Hindlimb muscle (tissue), 1 donor: Measurements from ENCODE around the gene NRXN2. TPM values are rescaled to one million over a fixed set of nuclear protein-coding genes. Genes with fewer than 3 reads are reported as not detected.

ENCODE experiments used
- DNase-seq: peaks from one replicate; pipeline ENCODE4 v3.0.0-alpha.2; 2013
- polyA plus RNA-seq: library from polyadenylated mRNA; unstranded; fragments of 120-200 nt; gene quantifications from one replicate; pipeline ENCODE4 v1.2.1, GENCODE V29; 2013; ENCODE audit not compliant: insufficient read length

Gene NRXN2
- polyA plus RNA-seq, 1 donor: 32.6 TPM

DNA sequence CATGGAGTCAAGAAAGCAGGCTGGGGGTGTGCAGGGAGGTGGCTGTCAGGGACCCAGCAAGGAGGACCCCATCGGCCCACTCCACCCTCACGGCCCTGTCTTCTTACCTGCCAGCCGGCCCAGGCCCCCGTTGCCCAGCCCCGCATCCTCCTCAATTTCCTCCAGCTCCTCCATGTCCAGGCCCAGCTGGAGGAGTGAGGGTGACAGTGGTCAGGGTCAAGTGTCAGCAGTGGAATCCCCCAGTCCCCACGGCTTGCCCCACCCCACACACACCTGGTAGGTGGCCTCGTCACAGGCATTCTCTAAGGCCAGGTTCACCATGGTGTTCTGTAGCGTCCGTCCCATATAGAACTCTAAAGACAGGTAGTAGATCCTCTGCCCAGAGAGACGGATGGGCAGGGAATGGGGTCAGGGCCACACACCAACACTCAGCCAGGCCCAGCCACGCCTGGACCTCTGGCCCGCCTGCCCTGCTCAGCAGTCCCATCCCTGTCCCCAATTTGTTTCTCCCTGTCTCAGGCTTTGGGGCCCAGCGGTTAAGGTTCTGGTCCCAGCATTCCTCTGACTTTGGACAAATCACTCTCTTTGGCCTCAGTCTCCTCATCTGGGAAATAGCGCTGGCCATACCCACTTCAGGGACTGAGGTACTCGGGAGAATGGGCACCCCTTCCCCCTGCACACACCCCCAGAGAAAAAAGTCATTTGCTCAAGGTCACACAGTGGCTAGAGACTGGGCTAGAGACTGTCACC lies 35.5 kb upstream of the NRXN2 start:
- no peak for DNase-seq

DNA sequence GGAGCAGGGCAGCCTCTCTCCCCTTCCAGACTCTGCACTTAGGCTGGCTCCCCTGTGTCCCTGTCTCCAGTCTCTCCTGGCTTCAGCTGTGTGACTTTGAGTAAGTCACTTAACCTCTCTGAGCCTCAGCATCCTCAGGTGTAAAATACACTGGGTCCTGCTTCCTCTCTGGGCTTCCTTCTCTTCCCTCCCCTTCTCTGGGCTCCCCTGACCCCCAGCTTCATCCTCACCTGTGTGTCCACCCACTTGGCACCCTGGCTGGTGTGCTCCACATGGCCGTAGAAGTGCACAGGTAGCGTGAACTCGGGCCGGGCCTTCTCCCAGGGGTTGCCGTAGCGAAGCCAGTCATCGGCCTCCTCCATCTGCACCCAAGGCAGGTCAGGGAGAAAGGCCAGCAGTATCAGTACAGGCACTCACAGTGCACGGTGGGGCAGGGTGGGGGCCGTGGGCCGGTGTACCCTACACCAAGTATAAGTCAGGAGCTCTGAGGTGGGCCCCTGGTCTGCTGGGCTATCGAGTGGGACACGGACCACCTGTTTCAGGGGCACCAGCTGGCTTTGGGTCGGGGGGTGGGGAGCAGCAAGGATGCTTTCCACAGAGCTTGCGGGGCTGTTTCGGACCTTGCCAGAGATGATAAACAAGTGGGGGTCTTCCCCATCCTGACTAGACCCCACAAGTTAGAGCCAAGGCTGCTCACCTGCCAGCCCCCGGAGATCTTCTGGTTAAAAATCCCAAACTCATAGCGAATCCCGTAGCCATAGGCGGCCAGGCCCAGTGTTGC lies 34.7 kb upstream of the NRXN2 start:
- no peak for DNase-seq

DNA sequence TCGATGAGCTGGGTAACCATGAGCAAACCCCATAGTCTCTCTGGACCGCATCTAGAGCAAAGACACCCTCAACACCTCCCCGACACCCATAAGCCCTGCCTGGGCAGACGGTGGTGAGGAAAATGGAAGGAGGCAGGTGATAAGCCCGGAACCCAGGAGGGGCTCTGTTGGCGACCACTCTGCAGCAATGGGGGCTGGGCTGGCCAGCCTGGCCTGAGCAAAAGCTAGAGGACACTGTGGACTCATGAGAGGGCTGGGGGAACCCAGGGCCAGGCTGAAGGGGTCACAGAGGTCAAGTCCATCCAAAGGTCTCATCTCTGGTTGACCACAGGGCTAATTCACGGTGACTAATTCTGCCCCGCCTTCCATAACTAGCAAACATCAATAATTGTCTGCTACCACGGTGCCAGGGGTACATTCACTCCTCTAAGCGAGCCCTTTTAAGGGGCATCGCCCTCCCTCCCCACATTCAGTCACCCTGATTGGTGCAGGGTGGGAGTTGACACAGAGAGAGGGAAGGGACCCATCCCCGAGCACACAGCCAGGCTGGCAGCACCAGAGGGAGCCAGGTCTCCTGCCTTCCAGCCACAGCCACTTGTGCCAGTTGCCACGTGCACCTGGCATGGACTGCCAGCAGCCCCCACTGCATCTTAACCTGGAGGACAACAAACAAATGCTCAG lies 32.8 kb upstream of the NRXN2 start:
- no peak for DNase-seq

DNA sequence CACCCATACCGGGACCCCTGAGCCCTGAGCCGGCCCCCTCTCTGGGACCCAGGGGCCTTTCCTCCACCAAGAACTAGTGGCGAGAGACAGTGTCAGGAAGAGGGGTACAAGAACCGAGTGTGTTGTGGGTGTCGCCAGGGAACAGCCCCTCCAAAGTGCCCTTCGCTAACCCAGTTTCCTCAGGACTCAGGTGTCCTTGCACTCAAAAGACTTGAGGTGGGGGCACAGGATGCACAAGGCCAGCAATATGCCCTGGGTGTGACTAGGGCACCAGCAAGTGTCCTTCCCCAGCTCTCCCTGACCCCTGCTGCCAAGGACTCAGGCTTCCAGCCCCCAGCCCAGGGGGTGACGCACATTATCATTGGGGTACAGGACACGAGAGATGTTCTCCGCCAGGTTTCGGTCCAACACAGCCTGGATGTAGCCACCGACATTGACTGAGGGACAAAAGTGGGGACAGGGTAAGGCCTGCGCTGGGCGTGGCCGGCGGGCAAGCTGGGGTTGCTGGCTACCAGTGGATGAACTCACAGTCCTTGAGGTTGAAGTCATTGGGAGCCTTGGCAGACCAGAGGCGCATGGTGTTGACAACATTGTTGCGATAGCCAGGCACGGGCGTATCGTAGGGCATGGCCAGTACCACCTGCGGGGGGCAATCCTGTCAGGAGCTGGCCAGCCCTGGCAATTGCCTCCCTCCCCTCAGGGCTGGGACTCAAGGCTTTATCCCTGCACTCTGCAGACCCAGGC lies 32.1 kb upstream of the NRXN2 start:
- DNase-seq: no peak

DNA sequence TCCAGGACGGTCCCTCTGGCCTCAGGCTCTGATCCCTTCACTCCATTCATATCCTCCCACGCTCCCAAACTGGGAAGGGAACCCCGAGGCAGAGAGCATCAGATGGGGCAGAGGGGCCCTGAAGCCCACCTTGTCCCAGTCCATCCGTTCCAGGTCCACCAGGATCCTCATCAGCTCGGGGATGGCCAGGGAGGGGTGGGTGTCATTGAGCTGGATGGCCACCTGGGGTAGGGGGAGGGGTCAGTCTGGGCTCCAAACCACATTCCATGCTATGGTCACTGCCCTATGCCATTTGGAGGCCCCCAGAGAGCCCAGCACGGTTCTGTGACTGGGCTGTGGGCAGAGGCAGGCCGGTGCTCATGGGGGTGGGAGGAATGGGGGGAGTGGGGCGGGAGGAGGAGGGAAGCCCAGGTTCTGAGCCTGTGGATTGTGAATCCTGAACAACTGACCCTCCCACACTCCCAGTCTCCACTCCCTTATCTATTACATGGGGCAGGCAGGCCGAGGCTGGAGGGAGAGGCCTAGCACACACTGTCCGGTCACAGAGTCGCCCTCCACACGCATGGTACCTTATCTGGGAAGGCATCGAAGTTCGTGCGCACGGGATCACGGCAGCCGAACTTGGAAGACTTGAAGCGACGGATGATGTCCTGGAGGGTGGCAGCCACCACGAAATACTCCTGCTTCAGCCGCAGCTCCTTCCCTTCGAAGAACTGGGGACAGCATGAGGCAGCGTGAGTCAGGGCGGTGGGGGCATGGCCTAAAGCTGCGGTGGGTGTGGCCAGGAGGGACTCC lies 31.3 kb upstream of the NRXN2 start:
- DNase-seq: no peak

DNA sequence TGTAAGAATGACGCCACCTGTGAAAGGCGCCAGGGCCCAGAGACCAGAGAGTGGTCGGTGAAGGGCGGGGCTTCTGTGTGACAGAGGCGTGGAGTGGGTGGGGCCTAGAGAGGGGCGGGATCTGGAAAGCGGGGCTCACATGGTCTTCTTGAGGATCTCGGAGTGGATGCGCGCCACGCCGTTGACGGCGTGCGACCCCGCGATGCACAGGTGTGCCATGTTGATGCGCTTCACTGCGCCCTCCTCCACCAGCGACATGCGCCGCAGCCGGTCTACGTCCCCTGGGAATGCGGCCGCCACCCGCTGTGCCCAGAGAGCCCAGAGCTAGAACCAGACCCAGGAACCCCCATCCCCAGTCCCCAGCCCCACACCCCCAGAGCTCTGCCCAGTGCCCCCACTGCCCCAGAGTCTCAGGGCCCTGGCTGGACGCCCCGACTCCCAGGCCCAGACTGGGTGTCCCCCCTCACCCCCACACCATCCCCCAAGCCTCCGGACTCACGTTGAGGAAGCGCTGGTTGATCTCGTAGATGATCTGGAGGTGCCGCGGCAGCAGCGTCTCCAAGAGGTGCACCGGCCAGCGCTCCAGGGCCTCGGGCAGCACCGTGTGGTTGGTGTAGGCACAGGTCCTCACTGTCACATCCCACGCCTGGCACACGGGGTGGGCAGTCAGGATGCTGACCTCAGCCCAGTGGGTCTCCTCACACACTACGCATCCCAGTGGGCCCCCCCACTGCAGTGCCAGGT lies 30.6 kb upstream of the NRXN2 start:
- DNase-seq: no peak

DNA sequence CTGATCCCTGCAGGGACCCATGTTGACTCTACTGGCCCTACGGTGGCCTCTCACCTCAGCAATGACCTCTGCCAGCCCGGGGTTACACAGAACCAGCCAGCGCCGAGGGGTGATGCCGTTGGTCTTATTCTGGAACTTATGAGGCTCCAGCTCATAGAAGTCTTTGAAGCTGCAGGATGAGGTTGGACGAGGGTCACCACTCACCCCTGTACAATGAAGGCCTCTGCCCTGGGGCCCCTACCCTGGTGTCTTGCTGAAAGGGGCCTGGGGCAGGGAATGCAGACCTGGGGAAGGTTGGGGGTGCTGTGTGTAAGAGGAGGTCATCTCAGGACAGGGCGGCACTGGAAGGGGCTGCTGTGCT lies 30.0 kb upstream of the NRXN2 start:
- DNase-seq: no peak

DNA sequence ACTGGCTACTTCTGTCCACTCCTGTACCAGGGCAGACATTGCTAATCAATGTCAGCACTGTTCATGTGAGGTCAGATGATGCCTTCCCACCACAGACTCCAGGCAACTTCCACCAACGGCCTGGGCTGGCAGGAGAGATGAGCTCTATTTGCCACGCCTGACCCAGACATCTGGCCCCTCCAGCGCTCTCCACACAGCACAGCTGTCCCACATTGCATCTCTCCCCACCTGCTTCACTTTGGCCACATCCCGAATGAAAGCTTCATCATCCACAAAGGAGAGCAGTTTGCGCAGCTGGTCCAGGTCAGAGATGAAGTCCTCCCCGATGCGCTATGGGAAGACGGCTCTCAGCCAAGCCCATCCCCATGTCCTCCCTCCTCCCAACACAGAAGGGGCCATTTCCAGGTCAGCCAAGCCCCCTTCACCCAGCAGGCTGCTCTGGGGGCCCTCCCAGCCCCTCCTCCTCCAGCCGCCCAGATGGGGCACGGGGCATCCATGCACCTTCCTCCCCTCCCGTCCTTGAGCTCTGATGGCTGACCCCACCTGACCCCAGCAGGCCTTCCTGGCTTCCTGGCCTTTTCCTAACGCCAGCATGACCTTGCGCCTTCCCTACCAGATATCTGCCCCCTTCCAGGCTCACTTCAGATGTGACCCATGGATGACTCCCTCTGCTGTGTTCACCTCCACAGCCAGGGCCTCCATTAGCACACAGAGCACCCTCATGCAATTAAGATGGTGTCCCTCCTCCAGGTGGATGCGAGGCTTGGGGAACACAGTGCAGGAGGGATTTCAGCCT lies 29.4 kb upstream of the NRXN2 start:
- no peak for DNase-seq

DNA sequence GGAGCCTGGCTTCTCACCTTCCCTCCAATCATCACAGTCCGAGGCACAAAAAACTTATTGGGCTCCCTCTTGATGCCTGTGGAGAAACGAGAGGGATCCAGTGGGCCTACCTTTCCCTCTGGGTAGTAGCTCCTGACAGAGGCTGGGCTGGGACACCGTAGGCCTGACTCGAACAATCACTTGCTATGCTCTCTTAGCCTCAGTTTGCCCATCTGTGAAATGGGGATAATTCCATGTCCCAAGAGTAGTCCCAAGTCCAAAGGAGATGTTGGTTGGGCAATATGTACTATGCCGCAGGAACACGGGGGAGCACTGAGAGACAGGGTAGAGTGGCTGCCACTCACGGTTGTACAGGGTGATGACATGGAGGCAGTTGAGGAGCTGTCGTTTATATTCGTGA lies 28.6 kb upstream of the NRXN2 start:
- no peak for DNase-seq

DNA sequence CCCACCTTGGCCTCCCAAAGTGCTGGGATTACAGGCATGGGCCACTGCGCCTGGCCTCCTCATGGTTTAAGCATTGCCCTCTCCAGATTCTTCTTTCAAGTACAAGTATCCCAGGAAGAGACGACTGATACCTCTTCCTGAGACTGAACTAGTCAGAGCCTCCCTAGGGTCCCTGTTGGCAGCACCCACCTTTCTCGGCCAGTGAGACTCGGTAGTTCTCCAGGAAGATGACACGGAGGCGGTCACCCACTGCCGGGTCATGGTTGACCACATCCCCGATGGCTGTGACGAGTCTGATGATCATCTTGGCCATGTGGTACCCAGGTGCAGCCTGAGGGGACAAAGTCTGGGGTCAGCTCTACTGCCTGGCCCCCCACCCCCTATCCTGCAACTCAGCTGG lies 28.1 kb upstream of the NRXN2 start:
- DNase-seq: no peak

DNA sequence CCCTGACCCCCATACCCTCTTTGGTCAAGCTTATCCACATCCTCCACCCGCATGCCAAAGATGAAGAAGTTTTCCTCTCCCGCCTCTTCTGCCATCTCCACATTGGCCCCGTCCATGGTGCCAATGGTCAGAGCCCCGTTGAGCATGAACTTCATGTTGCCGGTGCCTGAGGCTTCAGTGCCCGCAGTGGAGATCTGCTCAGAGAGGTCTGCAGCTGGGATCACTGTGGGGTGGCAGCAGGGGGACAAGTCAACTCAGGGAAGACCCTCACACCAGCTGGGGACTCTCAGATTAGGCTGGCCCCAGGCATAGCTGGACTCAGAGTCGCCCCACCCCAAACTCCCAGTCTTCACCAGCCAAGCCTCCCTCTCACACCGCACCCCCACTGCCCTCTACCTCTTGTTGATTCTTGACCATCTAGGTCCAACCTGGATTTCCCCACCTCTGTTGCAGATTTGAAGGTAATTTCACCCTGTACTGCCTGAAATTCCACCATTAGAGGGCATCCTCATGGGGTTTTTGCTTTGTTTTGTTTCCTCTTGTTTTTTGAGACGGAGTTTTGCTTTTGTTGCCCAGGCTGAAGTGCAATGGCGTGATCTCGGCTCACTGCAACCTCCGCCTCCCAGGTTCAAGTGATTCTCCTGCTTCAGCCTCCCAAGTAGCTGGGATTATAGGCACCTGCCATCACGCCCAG lies 27.5 kb upstream of the NRXN2 start:
- no peak for DNase-seq

DNA sequence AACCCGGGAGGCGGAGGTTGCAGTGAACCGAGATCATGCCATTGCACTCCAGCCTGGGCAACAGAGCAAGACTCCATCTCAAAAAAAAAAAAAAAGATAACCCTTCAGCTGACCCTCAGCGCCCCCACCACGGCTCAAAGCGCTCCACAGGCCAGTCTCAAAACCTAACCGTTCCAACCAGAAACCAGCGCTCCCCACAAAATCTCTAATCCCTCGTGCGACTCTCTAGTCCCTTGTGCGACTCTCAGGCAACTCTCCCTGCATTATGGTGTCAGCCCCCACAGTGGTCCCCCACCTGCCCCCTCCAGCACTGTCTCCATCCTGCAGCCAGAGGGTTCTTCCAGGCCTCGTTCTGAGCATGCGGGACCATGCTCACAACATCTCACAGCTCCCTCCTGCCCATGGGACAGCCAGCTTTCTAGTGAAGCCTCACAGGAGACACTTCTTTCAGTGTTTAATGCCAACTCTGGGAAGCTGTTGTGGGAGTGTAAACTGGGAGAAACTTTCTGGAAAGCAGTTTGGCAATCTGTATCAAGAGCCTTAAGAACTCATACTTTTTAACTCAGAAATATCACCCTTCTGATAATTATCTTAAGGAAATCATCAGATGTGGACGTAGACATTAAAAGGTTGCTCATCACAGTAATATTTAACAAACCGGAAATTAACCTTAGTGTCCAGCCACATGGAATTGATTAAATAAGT lies 25.1 kb upstream of the NRXN2 start:
- DNase-seq: no peak

DNA sequence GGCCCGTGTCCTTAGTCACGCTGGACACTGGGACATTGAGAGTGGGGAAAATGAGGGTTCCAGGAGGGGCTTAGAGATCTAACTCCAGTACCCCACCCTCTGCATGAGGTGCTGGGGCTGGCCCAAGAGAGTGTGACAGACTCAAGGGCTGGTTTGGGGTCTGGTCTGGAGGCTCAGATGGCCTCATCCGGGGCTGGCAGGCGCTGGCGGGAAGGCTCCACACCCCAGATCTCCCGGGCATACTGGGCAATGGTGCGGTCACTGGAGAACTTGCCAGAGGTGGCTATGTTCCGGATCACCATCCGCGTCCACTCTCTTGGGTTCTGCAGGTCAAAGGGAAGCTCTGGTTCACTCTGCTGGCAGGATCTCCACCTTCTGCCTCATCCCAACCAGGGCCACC lies 23.5 kb upstream of the NRXN2 start:
- DNase-seq: no peak

DNA sequence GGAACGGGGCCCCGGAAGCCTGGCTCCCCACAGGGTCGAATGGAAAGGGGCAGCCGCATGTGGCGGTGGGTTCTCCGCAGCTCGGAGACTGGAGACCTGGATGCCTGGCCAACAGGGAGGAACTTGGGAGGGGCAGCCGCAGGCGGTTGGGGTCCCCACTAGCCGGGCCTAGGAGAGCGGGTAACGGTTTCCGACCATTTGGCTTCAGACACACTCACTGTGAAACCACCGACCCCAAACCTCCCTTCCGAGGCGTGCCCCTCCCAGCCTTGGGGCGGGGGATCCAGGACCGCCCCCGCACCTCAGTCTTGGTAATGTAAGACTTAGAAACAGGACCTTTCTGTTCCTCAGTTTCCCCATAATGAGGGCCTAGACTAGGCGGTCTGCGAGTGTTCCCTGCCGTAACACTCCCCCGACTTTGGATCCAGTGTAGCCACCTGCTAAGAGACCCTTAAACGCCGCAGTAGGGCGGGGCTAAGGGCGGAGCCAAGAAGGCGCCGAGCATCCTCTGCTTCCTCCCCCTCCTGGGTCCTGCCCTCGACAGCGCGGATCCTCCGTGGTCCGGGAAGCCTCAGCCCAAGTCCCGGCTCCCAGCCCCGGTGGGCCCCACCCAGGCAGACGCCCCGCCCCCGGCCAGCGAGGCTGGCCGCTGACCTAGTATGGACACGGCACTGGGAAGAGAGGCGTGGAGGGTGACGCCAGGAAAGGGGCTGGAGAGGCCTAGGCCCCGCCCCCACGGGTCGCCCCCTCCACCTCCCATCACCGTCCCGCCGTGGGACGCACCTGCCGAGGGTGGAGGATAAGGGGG lies 22.7 kb upstream of the NRXN2 start:
- peak; percentile 64 for DNase-seq

DNA sequence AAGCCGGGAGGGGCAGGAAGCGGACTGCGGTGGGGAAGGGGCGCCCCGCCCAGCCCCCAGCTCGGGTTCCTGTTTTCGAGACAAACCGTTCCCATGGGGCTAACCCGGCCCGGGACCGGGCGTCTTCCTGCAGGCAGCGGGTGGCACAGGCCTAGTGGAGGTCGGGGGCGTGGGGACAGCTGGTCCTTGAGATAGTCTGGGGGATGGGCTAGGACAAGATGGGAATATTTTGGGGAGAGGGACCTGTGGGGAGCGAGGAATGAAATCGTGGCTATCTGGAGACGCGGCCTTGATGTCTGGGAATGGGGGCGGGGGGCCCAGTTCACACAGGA lies 22.2 kb upstream of the NRXN2 start:
- DNase-seq: no peak

DNA sequence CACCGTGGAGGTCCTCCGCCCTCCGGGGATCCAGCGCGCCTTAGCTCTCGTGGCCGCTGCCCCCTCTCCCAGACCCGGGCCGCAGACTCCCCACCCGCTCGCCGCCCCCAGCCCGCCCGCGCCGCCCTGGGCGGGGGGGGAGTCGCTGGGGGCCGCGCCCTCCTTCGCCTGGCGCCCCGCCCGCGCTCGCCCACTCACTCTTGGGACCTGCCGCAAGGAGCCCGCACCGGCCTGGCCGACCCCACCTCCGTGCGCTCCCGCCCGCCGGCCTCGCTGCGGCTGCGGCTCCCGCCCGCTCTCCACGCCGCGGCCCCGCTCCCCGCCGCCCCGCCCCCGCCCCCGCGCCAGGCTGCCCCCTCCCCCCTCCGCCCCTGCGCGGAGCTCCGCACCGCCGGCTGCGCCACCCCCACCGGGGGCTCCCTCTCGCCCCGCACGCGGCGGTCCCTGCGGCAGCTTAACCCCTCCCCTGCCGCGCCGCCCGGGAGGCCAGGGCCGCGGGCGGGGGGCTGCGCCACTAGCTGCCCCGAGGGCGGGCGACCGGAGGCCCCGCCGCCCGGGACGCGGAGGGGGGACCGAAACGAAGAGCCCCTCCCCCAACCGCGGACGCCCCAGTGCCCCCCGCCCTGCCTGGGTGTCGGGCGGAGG lies 21.7 kb upstream of the NRXN2 start:
- DNase-seq: no peak

DNA sequence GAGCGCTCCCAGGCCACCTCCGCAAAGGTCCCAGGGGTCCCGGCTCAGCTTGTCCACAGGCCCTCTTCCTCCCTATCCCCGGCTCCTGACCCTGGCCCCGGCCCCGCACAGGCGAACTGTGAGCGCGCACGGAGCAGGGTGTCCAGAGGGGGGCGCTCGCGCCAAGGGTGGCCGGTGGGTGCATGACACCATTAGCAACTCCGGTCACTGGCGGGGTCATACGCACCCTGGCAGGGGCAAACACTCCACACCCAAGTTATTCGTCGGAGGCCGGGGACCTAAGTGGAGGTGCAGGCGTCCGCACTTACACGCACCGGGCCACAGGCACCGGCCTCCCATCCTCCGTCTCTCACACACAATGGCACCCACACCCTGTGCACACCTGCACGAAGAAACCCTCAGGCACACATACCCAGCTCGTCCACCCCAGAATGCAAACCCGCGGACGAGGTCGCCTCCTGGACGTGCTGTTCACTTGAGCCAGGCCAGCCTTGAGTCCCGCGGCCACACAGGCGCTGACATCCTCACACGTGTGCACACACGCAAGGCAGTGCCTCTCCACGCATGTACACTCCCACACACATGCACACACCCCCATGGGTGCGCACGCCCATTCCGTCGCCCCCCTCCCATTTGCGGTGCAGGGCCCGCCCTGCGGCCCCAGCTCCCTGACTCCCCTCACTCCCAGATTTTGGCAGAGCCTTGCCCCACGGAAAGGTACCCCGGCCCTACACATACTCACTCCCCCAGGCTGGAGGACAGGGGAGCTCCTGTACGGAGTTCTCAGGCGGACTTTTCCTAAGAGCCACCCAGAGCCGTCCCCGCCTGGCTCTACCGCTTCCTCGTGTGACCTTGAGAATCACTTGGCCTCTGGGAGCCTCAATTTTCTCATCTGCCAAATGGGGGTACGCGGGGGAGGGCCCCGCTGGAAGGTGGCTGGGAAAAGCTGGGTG lies 20.9 kb upstream of the NRXN2 start, which contains the start of gene RASGRP2:
Gene RASGRP2, minus strand, starts transcription at position 552 of the 953 bp plus-strand sequence. CDS start 1,276 bp downstream, outside the sequence.
- no peak for DNase-seq
